ENCODE data around the gene APAF1. TPM values are rescaled to one million over a fixed set of nuclear protein-coding genes. Genes with fewer than 3 reads are reported as not detected.

Gene APAF1
- total RNA-seq, 4 donors from 2014 or later = 9.1 to 10.9 (median 10.0) TPM

DNA sequence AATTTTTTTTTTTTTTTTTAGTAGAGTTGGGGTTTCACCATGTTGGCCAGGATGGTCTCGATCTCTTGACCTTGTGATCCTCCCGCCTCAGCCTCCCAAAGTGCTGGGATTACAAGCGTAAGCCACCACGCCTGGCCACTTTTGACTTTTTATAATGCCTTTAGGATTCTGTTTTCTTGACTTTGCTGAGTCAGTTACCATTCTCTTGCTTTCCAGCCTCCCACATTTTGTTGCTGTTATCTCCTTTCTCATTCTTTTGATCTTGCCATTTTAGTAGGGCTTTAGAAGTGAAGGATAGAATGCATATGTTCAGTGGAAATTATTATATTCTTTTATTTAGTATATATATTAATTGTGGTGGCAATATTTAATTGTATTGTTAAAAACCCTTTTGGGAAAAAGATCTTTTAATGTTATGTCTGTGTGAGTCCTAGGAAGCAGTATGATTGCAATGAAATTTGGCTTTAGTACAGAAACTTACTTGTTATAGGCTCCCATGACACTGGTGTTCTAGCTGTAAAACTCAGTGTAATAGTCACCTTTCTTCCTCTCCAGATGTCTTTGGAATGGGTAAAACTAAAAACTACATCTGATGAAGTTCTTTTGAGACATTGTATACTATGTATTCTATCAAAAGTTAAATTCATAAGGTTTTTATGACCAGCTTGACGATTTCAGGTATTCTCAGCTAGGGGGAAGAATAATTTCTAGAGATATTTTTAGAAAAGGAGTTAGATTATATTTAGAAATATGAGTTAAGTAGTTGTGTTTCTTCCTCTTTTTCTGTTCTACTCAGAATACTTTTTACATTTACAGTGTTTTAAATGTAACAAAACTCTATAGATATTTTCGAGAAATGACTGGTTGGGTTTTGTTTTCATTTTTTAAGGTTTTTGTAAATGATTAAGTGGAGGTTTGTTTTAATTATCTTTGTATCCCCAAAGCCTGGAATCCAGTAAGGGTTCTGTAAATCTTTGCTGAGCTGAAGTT lies 74.7 kb downstream of the APAF1 start:
- WGBS = 89% methylated on average over 6 of the region's 6 CpGs
- Histone ChIP-seq H3K27me3 (no peaks in the 10 kb centered on the region), H3K27ac (replicated peaks in 1 of 4) (no peak overlapping the region), H3K36me3 (peaks cover 0 to 57% (median 27%) of the 10 kb centered on the region in 4 donors), H3K9me3 (no peaks in the 10 kb centered on the region), H3K4me1 (no peaks in the 10 kb centered on the region), H3K4me3 (no peak overlapping the region)
- DNase-seq (ENCODE audit: extremely low spot score) = no peak
- intact Hi-C loops (cut with DNase I) = loop anchor here (10.0 kb wide), 1 partner anchor 275 kb away; no protein-coding TSS in a partner anchor
- no peak for TF ChIP-seq POLR2A (IDR thresholded peaks at IDR 0.05; ENCODE audit: low read depth)
- no peak for TF ChIP-seq EP300 (IDR thresholded peaks at IDR 0.05)
- TF ChIP-seq, protein P1, sequence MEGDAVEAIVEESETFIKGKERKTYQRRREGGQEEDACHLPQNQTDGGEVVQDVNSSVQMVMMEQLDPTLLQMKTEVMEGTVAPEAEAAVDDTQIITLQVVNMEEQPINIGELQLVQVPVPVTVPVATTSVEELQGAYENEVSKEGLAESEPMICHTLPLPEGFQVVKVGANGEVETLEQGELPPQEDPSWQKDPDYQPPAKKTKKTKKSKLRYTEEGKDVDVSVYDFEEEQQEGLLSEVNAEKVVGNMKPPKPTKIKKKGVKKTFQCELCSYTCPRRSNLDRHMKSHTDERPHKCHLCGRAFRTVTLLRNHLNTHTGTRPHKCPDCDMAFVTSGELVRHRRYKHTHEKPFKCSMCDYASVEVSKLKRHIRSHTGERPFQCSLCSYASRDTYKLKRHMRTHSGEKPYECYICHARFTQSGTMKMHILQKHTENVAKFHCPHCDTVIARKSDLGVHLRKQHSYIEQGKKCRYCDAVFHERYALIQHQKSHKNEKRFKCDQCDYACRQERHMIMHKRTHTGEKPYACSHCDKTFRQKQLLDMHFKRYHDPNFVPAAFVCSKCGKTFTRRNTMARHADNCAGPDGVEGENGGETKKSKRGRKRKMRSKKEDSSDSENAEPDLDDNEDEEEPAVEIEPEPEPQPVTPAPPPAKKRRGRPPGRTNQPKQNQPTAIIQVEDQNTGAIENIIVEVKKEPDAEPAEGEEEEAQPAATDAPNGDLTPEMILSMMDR (IDR thresholded peaks at IDR 0.05) = no peak
- no peak for TF ChIP-seq POLR2AphosphoS5 (IDR thresholded peaks at IDR 0.05)

DNA sequence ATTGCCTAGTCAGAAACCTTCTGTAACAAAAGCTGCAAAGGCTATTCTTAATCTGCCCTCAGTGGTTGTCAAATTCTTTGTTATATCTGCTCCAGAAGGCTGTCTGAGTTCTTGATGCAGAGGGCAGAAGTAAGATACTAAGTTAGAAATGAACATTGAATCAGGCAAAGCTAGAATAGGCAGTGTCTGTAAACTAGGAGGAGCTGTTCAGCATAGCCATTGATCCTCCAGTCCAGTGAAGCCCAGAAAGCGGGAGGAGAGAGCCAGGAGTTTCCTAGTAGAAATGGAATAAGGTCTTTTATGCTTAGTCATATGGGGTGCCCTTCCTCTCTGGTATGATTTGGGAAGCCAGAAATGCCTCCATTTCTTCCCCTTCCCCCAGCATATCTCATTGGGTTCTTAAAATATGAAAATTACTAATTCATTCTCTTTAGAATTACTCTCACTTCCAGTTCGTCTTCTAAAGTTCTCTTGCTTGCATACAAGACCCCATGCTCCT lies 76.2 kb downstream of the APAF1 start:
- DNase-seq (ENCODE audit: extremely low spot score) = no peak
- intact Hi-C loops (cut with DNase I) = loop anchor here (10.0 kb wide), 1 partner anchor 274 kb away; no protein-coding TSS in a partner anchor
- H3K27me3 ChIP-seq = no peaks in the 10 kb centered on the region
- H3K4me3 ChIP-seq = no peak overlapping the region
- WGBS = 95% methylated on average over 2 of the region's 2 CpGs
- TF ChIP-seq EP300 (IDR thresholded peaks at IDR 0.05) (no peak), POLR2AphosphoS5 (IDR thresholded peaks at IDR 0.05) (no peak), POLR2A (IDR thresholded peaks at IDR 0.05; ENCODE audit: low read depth) (no peak)
- TF ChIP-seq, protein P1 (IDR thresholded peaks at IDR 0.05) = no peak
- no peaks in the 10 kb centered on the region for H3K9me3 ChIP-seq
- peaks cover 0 to 68% (median 33%) of the 10 kb centered on the region in 4 donors for H3K36me3 ChIP-seq
- peaks cover 0 to 3% (median 0%) of the 10 kb centered on the region in 4 donors for H3K4me1 ChIP-seq
- H3K27ac ChIP-seq (replicated peaks in 1 of 4) = no peak overlapping the region

DNA sequence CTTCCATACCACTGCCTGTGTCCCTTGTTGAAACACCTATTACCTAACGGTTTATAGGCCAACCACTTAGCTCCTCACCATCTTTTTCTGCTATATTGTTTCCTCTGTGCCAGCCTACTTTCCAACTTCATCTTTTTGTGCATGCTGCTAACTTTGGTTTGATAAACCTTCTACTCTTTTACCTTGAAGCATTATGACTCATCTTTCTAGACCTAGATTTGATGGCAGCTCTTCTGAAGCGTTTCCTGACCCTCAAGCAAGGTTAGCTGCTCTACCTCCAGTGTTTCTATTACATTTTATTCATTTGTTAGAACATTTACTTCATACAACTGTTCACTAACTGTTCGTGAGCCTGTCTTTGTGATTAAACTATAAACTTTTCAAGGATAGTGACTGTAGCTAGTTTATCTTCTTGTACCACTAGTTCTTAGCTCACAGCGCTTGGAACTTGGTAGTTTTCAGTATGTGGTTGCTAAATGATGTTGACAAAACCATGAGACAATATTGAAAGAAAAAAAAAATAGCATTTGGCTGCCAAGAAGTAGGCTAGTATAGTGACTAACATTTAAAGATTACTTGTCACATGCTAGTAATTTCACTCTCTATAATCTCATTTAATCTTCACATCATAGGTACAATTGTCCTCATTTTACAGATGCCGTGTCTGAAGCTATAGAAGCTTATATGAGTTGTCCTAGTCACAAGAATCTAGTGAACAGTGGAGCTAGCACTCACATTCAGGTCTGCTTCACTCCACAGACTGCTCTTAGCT lies 79.5 kb downstream of the APAF1 start:
- intact Hi-C loops (cut with DNase I) = loop anchor here (10.0 kb wide), 1 partner anchor 270 kb away; no protein-coding TSS in a partner anchor
- Histone ChIP-seq H3K27me3 (no peaks in the 10 kb centered on the region), H3K4me3 (no peak overlapping the region), H3K36me3 (peaks cover 8 to 68% (median 47%) of the 10 kb centered on the region in 4 donors), H3K4me1 (peaks cover 0 to 3% (median 0%) of the 10 kb centered on the region in 4 donors), H3K9me3 (no peaks in the 10 kb centered on the region), H3K27ac (replicated peaks in 1 of 4) (no peak overlapping the region)
- TF ChIP-seq, protein P1 (IDR thresholded peaks at IDR 0.05) = no peak
- no peak for TF ChIP-seq POLR2AphosphoS5 (IDR thresholded peaks at IDR 0.05)
- no peak for TF ChIP-seq POLR2A (IDR thresholded peaks at IDR 0.05; ENCODE audit: low read depth)
- TF ChIP-seq EP300 (IDR thresholded peaks at IDR 0.05) = no peak
- WGBS = 92% methylated on average over 5 of the region's 5 CpGs
- no peak for DNase-seq (ENCODE audit: extremely low spot score)

DNA sequence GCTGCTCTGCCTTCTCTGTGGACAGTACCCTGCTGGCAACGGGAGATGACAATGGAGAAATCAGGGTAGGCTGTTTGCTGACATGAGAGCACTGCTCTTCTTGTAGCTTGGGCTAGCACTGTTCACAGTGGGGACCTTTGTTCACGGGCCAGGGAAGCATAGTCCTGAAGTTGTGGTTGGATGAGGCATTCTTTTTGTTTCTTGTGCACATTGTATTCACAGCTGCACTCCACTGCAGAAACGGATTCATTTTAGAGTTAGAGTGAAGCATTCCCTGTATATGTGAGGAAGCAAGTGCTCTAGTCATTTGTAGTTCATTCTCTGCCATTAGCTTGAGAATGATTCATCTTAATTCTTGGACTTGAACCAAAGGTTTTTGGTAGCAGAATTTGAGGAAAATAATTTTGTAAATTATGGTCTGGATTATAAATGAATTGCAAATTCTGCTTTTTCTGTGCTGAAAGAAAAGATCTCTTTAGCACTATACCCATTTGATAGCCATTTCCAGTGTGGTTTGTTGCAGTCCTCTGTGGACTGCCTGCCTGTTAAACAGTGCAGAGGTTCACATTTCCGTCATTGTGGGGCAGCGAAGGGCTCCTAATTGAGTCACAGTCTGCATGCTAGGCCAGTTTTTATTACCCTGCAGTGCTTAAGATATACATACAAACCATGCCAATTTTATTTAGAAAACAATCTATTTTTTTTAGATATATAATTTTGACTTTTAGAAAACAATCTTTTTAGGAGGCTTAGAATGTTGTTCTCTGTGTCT lies 80.6 kb downstream of the APAF1 start:
- peaks cover 8 to 72% (median 47%) of the 10 kb centered on the region in 4 donors for H3K36me3 ChIP-seq
- DNase-seq (ENCODE audit: extremely low spot score) = no peak
- 67% methylated on average over 5 of the region's 5 CpGs for WGBS

More for the DNA sequence above, 80.6 kb downstream of the APAF1 start:
- TF ChIP-seq, protein P1 (IDR thresholded peaks at IDR 0.05) = peak in 2 of 3 experiments; percentile 11 to 18
- TF ChIP-seq POLR2AphosphoS5 (IDR thresholded peaks at IDR 0.05) = no peak
- no peak for TF ChIP-seq EP300 (IDR thresholded peaks at IDR 0.05)
- no peak for TF ChIP-seq POLR2A (IDR thresholded peaks at IDR 0.05; ENCODE audit: low read depth)
- H3K27me3 ChIP-seq = no peaks in the 10 kb centered on the region
- intact Hi-C loops (cut with DNase I) = loop anchor here (10.0 kb wide), 1 partner anchor 269 kb away; no protein-coding TSS in a partner anchor
- peaks cover 0 to 7% (median 2%) of the 10 kb centered on the region in 4 donors for H3K4me1 ChIP-seq
- no peaks in the 10 kb centered on the region for H3K9me3 ChIP-seq
- H3K27ac ChIP-seq (replicated peaks in 1 of 4) = no peak overlapping the region
- H3K4me3 ChIP-seq = no peak overlapping the region

Data from esophagus muscularis mucosa (tissue), 4 donors.